ENCODE measurements around the gene ADCY3. TPM values are rescaled to one million over a fixed set of nuclear protein-coding genes. Genes with fewer than 3 reads are reported as not detected.

Gene ADCY3
- total and polyA plus RNA-seq, 10 of the 15 experiments (the other 5 are each of a cell fraction or from before 2014, with no cell fraction given) = 2.8 to 102 (median 50.4) TPM

DNA sequence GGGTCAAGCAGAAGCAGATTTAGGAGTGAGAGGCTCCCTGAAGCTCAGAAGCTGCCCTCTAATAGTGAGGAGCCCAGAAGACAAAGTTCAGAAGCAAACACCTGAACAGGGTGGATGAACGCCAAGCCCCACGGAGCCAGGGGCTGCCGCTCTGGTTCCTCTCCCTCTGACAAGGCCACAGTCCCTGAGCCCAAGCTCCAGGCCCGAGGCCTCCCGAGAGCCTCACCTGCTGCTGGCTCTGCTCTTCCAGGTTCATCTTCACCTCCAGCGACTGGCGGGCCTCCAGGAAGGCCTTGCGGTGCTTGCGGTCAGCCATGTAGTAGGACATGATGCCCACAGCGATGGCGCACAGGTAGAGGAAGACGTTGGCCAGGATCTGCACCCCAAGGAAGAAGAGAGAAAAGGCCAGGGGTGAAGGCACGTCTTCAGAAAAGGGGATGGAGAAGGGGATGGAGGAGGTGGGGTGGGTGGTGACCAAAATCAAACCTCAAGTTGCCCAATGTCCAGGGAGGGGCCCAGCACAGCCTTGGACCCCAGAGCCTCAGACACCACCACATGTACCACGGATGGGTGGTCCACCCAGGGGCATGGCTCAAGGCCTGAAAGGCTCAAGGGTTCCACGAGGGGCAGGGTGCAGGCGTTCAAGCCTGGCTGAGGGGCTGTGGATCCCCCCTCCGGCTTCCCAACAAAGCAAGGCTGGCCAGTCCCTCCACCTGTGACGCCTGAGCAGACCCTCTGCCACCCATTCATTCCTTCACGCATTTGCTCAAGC is 47.5 kb downstream of the ADCY3 start:
- Histone ChIP-seq H2AFZ (ENCODE audit: control insufficient read depth, low read depth, low read length) (no peak overlapping the region), H3K4me1 (ENCODE audit: control insufficient read depth, insufficient read depth, low read length) (no peaks in the 10 kb centered on the region), H3K4me2 (ENCODE audit: control insufficient read depth, insufficient read depth) (no peak overlapping the region), H3K9ac (ENCODE audit: control insufficient read depth, insufficient read depth, low read length) (no peak overlapping the region), H3K4me3 (no peak overlapping the region), H3K27ac (ENCODE audit: control insufficient read depth, insufficient read depth) (no peak overlapping the region), H4K20me1 (ENCODE audit: control insufficient read depth, insufficient read depth) (no peaks in the 10 kb centered on the region), H3K79me2 (ENCODE audit: control insufficient read depth, insufficient read depth, low read length) (peaks cover 2% of the 10 kb centered on the region; the same call in 1 of the 2 replicates), H3K36me3 (ENCODE audit: control insufficient read depth in 2 of 2, insufficient read depth in 2 of 2, low read length in 1 of 2) (peaks cover 14 to 20% of the 10 kb centered on the region in 2 experiments; a peak in 3 of 4 replicates), H3K27me3 (replicated peaks in 1 of 2; ENCODE audit: control insufficient read depth in 2 of 2, insufficient read depth in 2 of 2, low read length in 1 of 2) (no peaks in the 10 kb centered on the region), H3K9me3 (replicated peaks; ENCODE audit: control insufficient read depth, insufficient read depth, low read length) (no peaks in the 10 kb centered on the region)
- in situ Hi-C loops (cut with MboI) = no loop called here
- ChIA-PET POLR2A (no interaction called here), RAD21 (ENCODE audit: unreplicated experiment) (no interaction called here), CTCF (interaction anchor here (0.9 kb wide), 1 partner anchor 8 kb away, joined by 3 read pairs; no protein-coding TSS in a partner anchor), SMC1A (ENCODE audit: uncharacterized antibody, unreplicated experiment) (no interaction called here)
- 97% methylated on average over 19 of the region's 19 CpGs for WGBS (ENCODE audit: insufficient coverage, insufficient replicate concordance, low lambda C conversion rate, missing lambda C conversion rate)
- ATAC-seq = no peak
- no peak for FAIRE-seq
- DNase-seq (ENCODE audit: low read depth, low spot score) = no peak
- intact Hi-C loops (cut with micrococcal nuclease; ENCODE audit: unreplicated experiment) = no loop called here
- no peak for TF ChIP-seq MTA2 (IDR thresholded peaks at IDR 0.05; ENCODE audit: low read depth)
- no peak for TF ChIP-seq NFXL1 (IDR thresholded peaks at IDR 0.05; ENCODE audit: borderline replicate concordance)
- TF ChIP-seq NFYB (IDR thresholded peaks at IDR 0.05; ENCODE audit: insufficient read depth, low read depth, low read length) = no peak
- TF ChIP-seq ESRRA (IDR thresholded peaks at IDR 0.05; ENCODE audit: low read length) = no peak
- TF ChIP-seq, protein P1, sequence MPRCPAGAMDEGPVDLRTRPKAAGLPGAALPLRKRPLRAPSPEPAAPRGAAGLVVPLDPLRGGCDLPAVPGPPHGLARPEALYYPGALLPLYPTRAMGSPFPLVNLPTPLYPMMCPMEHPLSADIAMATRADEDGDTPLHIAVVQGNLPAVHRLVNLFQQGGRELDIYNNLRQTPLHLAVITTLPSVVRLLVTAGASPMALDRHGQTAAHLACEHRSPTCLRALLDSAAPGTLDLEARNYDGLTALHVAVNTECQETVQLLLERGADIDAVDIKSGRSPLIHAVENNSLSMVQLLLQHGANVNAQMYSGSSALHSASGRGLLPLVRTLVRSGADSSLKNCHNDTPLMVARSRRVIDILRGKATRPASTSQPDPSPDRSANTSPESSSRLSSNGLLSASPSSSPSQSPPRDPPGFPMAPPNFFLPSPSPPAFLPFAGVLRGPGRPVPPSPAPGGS (IDR thresholded peaks at IDR 0.05; ENCODE audit: borderline replicate concordance, insufficient read depth, low read depth, low read length, poor library complexity, severe bottlenecking) = no peak
- TF ChIP-seq, protein P2, sequence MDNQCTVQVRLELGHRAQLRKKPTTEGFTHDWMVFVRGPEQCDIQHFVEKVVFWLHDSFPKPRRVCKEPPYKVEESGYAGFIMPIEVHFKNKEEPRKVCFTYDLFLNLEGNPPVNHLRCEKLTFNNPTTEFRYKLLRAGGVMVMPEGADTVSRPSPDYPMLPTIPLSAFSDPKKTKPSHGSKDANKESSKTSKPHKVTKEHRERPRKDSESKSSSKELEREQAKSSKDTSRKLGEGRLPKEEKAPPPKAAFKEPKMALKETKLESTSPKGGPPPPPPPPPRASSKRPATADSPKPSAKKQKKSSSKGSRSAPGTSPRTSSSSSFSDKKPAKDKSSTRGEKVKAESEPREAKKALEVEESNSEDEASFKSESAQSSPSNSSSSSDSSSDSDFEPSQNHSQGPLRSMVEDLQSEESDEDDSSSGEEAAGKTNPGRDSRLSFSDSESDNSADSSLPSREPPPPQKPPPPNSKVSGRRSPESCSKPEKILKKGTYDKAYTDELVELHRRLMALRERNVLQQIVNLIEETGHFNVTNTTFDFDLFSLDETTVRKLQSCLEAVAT (IDR thresholded peaks at IDR 0.05) = no peak
- TF ChIP-seq, protein P3, sequence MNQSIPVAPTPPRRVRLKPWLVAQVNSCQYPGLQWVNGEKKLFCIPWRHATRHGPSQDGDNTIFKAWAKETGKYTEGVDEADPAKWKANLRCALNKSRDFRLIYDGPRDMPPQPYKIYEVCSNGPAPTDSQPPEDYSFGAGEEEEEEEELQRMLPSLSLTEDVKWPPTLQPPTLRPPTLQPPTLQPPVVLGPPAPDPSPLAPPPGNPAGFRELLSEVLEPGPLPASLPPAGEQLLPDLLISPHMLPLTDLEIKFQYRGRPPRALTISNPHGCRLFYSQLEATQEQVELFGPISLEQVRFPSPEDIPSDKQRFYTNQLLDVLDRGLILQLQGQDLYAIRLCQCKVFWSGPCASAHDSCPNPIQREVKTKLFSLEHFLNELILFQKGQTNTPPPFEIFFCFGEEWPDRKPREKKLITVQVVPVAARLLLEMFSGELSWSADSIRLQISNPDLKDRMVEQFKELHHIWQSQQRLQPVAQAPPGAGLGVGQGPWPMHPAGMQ (IDR thresholded peaks at IDR 0.05; ENCODE audit: borderline replicate concordance) = no peak
- no peak for TF ChIP-seq JUNB (IDR thresholded peaks at IDR 0.05)
- no peak for TF ChIP-seq TAF1 (IDR thresholded peaks at IDR 0.05; ENCODE audit: borderline replicate concordance, low read depth, low read length)
- no peak for TF ChIP-seq ETV6 (conservative IDR thresholded peaks at IDR 0.05 in 1 of 2, IDR thresholded peaks at IDR 0.05 in 1 of 2; ENCODE audit: borderline replicate concordance in 1 of 2, low read depth in 1 of 2)
- TF ChIP-seq RUNX3 (IDR thresholded peaks at IDR 0.05; ENCODE audit: low read length) = no peak
- TF ChIP-seq RFX5 (IDR thresholded peaks at IDR 0.05; ENCODE audit: low read depth, low read length) = no peak
- no peak for TF ChIP-seq GATAD2B (conservative IDR thresholded peaks at IDR 0.05; ENCODE audit: low read depth)
- BruUV-seq (replicated peaks) = no TSS peak
